ENCODE data around the gene SYNDIG1.
"Not testable (repeated sequence)": the region's sequence is repeated elsewhere in the genome, so short reads cannot be mapped to it uniquely, and the experiment has no call there.

The SYNDIG1 gene

GRCh38 chr20:24616258-24617079 lies 147.0 kb downstream of the SYNDIG1 start:
- no peak for DNase-seq (ENCODE audit: low spot score)
- Mint-ChIP-seq H3K9me3 (no peaks in the 10 kb centered on the region), H3K36me3 (ENCODE audit: low read depth) (no peaks in the 10 kb centered on the region), H3K27ac (no peak overlapping the region), H3K4me3 (no peak overlapping the region), H3K4me1 (ENCODE audit: low read depth) (no peaks in the 10 kb centered on the region), H3K27me3 (ENCODE audit: low read depth) (peaks cover 2% of the 10 kb centered on the region)

GRCh38 chr20:24617080-24617432 lies 147.6 kb downstream of the SYNDIG1 start:
- peaks cover 6% of the 10 kb centered on the region for H3K27me3 Mint-ChIP-seq (ENCODE audit: low read depth)
- DNase-seq (ENCODE audit: low spot score) = no peak
- no peak overlapping the region for H3K27ac Mint-ChIP-seq
- no peaks in the 10 kb centered on the region for H3K9me3 Mint-ChIP-seq
- no peaks in the 10 kb centered on the region for H3K36me3 Mint-ChIP-seq (ENCODE audit: low read depth)
- H3K4me3 Mint-ChIP-seq = no peak overlapping the region
- no peaks in the 10 kb centered on the region for H3K4me1 Mint-ChIP-seq (ENCODE audit: low read depth)

GRCh38 chr20:24617757-24618450 lies 148.5 kb downstream of the SYNDIG1 start:
- DNase-seq (ENCODE audit: low spot score) = no peak
- Mint-ChIP-seq H3K9me3 (no peaks in the 10 kb centered on the region), H3K4me1 (ENCODE audit: low read depth) (no peaks in the 10 kb centered on the region), H3K36me3 (ENCODE audit: low read depth) (no peaks in the 10 kb centered on the region), H3K27me3 (ENCODE audit: low read depth) (peaks cover 8% of the 10 kb centered on the region), H3K27ac (no peak overlapping the region), H3K4me3 (no peak overlapping the region)

GRCh38 chr20:24618739-24619138 lies 149.3 kb downstream of the SYNDIG1 start:
- no peaks in the 10 kb centered on the region for H3K9me3 Mint-ChIP-seq
- no peak for DNase-seq (ENCODE audit: low spot score)
- H3K27me3 Mint-ChIP-seq (ENCODE audit: low read depth) = peaks cover 9% of the 10 kb centered on the region
- H3K27ac Mint-ChIP-seq = no peak overlapping the region
- no peaks in the 10 kb centered on the region for H3K36me3 Mint-ChIP-seq (ENCODE audit: low read depth)
- no peaks in the 10 kb centered on the region for H3K4me1 Mint-ChIP-seq (ENCODE audit: low read depth)
- no peak overlapping the region for H3K4me3 Mint-ChIP-seq

- H3K27ac Mint-ChIP-seq = no peak overlapping the region
- H3K4me1 Mint-ChIP-seq (ENCODE audit: low read depth) = peaks cover under 1% of the 10 kb centered on the region
- H3K9me3 Mint-ChIP-seq = no peaks in the 10 kb centered on the region
- no peak overlapping the region for H3K4me3 Mint-ChIP-seq
- H3K27me3 Mint-ChIP-seq (ENCODE audit: low read depth) = peaks cover 9% of the 10 kb centered on the region
- no peaks in the 10 kb centered on the region for H3K36me3 Mint-ChIP-seq (ENCODE audit: low read depth)
- no peak for DNase-seq (ENCODE audit: low spot score)
Observed at GRCh38 chr20:24619212-24619611, 149.8 kb downstream of the SYNDIG1 start.

GRCh38 chr20:24620937-24621519 lies 151.6 kb downstream of the SYNDIG1 start:
- Mint-ChIP-seq H3K4me3 (no peak overlapping the region), H3K4me1 (ENCODE audit: low read depth) (peaks cover 3% of the 10 kb centered on the region), H3K27ac (no peak overlapping the region), H3K27me3 (ENCODE audit: low read depth) (peaks cover 9% of the 10 kb centered on the region), H3K9me3 (no peaks in the 10 kb centered on the region), H3K36me3 (ENCODE audit: low read depth) (no peaks in the 10 kb centered on the region)
- DNase-seq (ENCODE audit: low spot score) = no peak

GRCh38 chr20:24622856-24623255 lies 153.4 kb downstream of the SYNDIG1 start:
- Mint-ChIP-seq H3K27me3 (ENCODE audit: low read depth) (peaks cover 9% of the 10 kb centered on the region), H3K36me3 (ENCODE audit: low read depth) (no peaks in the 10 kb centered on the region), H3K4me3 (no peak overlapping the region), H3K4me1 (ENCODE audit: low read depth) (peaks cover 3% of the 10 kb centered on the region), H3K27ac (no peak overlapping the region), H3K9me3 (no peaks in the 10 kb centered on the region)
- DNase-seq (ENCODE audit: low spot score) = no peak

- peaks cover 18% of the 10 kb centered on the region for H3K4me1 Mint-ChIP-seq (ENCODE audit: low read depth)
- H3K27me3 Mint-ChIP-seq (ENCODE audit: low read depth); H3K36me3 Mint-ChIP-seq (ENCODE audit: low read depth); H3K27ac Mint-ChIP-seq; H3K4me3 Mint-ChIP-seq; H3K9me3 Mint-ChIP-seq; DNase-seq (ENCODE audit: low spot score): not testable (repeated sequence)
Observed at GRCh38 chr20:24626141-24626540, 156.7 kb downstream of the SYNDIG1 start.

- no peak for DNase-seq (ENCODE audit: low spot score)
- Mint-ChIP-seq H3K27ac (no peak overlapping the region), H3K4me3 (no peak overlapping the region)
Observed at GRCh38 chr20:24627291-24627690, 157.9 kb downstream of the SYNDIG1 start.

GRCh38 chr20:24627926-24628325 lies 158.5 kb downstream of the SYNDIG1 start:
- H3K27ac Mint-ChIP-seq = no peak overlapping the region
- no peak for DNase-seq (ENCODE audit: low spot score)
- H3K27me3 Mint-ChIP-seq (ENCODE audit: low read depth) = peaks cover 3% of the 10 kb centered on the region
- H3K9me3 Mint-ChIP-seq = no peaks in the 10 kb centered on the region
- H3K36me3 Mint-ChIP-seq (ENCODE audit: low read depth) = no peaks in the 10 kb centered on the region
- peaks cover 18% of the 10 kb centered on the region for H3K4me1 Mint-ChIP-seq (ENCODE audit: low read depth)
- H3K4me3 Mint-ChIP-seq = no peak overlapping the region

More at GRCh38 chr20:24627291-24627690, 157.9 kb downstream of the SYNDIG1 start:
- Mint-ChIP-seq H3K27me3 (ENCODE audit: low read depth) (peaks cover 6% of the 10 kb centered on the region), H3K9me3 (no peaks in the 10 kb centered on the region), H3K4me1 (ENCODE audit: low read depth) (peaks cover 18% of the 10 kb centered on the region), H3K36me3 (ENCODE audit: low read depth) (no peaks in the 10 kb centered on the region)

GRCh38 chr20:24628985-24629384 lies 159.6 kb downstream of the SYNDIG1 start:
- Mint-ChIP-seq H3K27me3 (ENCODE audit: low read depth) (peaks cover 2% of the 10 kb centered on the region), H3K27ac (no peak overlapping the region)

GRCh38 chr20:24629668-24630067 lies 160.2 kb downstream of the SYNDIG1 start:
- DNase-seq (ENCODE audit: low spot score) = no peak
- peaks cover 15% of the 10 kb centered on the region for H3K4me1 Mint-ChIP-seq (ENCODE audit: low read depth)
- no peaks in the 10 kb centered on the region for H3K36me3 Mint-ChIP-seq (ENCODE audit: low read depth)
- no peak overlapping the region for H3K4me3 Mint-ChIP-seq
- H3K9me3 Mint-ChIP-seq = no peaks in the 10 kb centered on the region
- no peak overlapping the region for H3K27ac Mint-ChIP-seq
- H3K27me3 Mint-ChIP-seq (ENCODE audit: low read depth) = peaks cover 3% of the 10 kb centered on the region

More at GRCh38 chr20:24628985-24629384, 159.6 kb downstream of the SYNDIG1 start:
- no peaks in the 10 kb centered on the region for H3K36me3 Mint-ChIP-seq (ENCODE audit: low read depth)
- DNase-seq (ENCODE audit: low spot score) = no peak
- no peaks in the 10 kb centered on the region for H3K9me3 Mint-ChIP-seq
- H3K4me1 Mint-ChIP-seq (ENCODE audit: low read depth) = peaks cover 18% of the 10 kb centered on the region
- H3K4me3 Mint-ChIP-seq = no peak overlapping the region

GRCh38 chr20:24630486-24631172 lies 161.2 kb downstream of the SYNDIG1 start:
- Mint-ChIP-seq H3K27ac (no peak overlapping the region), H3K4me1 (ENCODE audit: low read depth) (peaks cover 15% of the 10 kb centered on the region)

GRCh38 chr20:24631173-24631505 lies 161.7 kb downstream of the SYNDIG1 start:
- no peak overlapping the region for H3K4me3 Mint-ChIP-seq
- H3K4me1 Mint-ChIP-seq (ENCODE audit: low read depth) = peaks cover 15% of the 10 kb centered on the region
- DNase-seq (ENCODE audit: low spot score) = no peak
- H3K9me3 Mint-ChIP-seq = no peaks in the 10 kb centered on the region
- peaks cover 6% of the 10 kb centered on the region for H3K27me3 Mint-ChIP-seq (ENCODE audit: low read depth)
- no peak overlapping the region for H3K27ac Mint-ChIP-seq
- H3K36me3 Mint-ChIP-seq (ENCODE audit: low read depth) = no peaks in the 10 kb centered on the region

More at GRCh38 chr20:24630486-24631172, 161.2 kb downstream of the SYNDIG1 start:
- no peak for DNase-seq (ENCODE audit: low spot score)
- Mint-ChIP-seq H3K27me3 (ENCODE audit: low read depth) (peaks cover 6% of the 10 kb centered on the region), H3K36me3 (ENCODE audit: low read depth) (no peaks in the 10 kb centered on the region), H3K9me3 (no peaks in the 10 kb centered on the region), H3K4me3 (no peak overlapping the region)

Data from T-helper 2 cell treated with Interferon-gamma antibody and Interleukin-4, amounts not matched to agents 5 μg/mL and 100 μg/mL, for 36 hours (primary cell).